ENCODE data around the gene MYO15A. TPM values are rescaled to one million over a fixed set of nuclear protein-coding genes. Genes with fewer than 3 reads are reported as not detected.
A peak's percentile ranks its signal among the peaks of the same experiment; 100 is the strongest.

MYO15A gene
- total and polyA plus RNA-seq, 2 experiments from 2014 or later: 1.0 to 2.2 TPM

- TF ChIP-seq, protein P1, sequence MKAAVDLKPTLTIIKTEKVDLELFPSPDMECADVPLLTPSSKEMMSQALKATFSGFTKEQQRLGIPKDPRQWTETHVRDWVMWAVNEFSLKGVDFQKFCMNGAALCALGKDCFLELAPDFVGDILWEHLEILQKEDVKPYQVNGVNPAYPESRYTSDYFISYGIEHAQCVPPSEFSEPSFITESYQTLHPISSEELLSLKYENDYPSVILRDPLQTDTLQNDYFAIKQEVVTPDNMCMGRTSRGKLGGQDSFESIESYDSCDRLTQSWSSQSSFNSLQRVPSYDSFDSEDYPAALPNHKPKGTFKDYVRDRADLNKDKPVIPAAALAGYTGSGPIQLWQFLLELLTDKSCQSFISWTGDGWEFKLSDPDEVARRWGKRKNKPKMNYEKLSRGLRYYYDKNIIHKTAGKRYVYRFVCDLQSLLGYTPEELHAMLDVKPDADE (IDR thresholded peaks at IDR 0.05): no peak
- TF ChIP-seq, protein P2, sequence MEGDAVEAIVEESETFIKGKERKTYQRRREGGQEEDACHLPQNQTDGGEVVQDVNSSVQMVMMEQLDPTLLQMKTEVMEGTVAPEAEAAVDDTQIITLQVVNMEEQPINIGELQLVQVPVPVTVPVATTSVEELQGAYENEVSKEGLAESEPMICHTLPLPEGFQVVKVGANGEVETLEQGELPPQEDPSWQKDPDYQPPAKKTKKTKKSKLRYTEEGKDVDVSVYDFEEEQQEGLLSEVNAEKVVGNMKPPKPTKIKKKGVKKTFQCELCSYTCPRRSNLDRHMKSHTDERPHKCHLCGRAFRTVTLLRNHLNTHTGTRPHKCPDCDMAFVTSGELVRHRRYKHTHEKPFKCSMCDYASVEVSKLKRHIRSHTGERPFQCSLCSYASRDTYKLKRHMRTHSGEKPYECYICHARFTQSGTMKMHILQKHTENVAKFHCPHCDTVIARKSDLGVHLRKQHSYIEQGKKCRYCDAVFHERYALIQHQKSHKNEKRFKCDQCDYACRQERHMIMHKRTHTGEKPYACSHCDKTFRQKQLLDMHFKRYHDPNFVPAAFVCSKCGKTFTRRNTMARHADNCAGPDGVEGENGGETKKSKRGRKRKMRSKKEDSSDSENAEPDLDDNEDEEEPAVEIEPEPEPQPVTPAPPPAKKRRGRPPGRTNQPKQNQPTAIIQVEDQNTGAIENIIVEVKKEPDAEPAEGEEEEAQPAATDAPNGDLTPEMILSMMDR (conservative IDR thresholded peaks at IDR 0.05; ENCODE audit: low read depth in 2 of 2): no peak
- no peak for TF ChIP-seq EZH2phosphoT487 (IDR thresholded peaks at IDR 0.05; ENCODE audit: unreplicated experiment)
- no peak for TF ChIP-seq ZNF331 (CRISPR knock-in tag; IDR thresholded peaks at IDR 0.05; ENCODE audit: low read depth)
Observed at GRCh38 chr17:18110636-18111145, 2.1 kb downstream of the MYO15A start (continued).

GRCh38 chr17:18111330-18111971 is 2.9 kb downstream of the MYO15A start:
- no peak overlapping the region for H3K4me2 ChIP-seq
- TF ChIP-seq, protein P1 (IDR thresholded peaks at IDR 0.05): no peak
- no peak for TF ChIP-seq STAT1 (IDR thresholded peaks at IDR 0.05; ENCODE audit: unreplicated experiment)
- TF ChIP-seq, protein P2 (conservative IDR thresholded peaks at IDR 0.05; ENCODE audit: low read depth in 2 of 2): no peak
- no peak for TF ChIP-seq REST (IDR thresholded peaks at IDR 0.05; ENCODE audit: unreplicated experiment)
- no peak for TF ChIP-seq POLR2AphosphoS5 (IDR thresholded peaks at IDR 0.05; ENCODE audit: low read depth)
- no peak for TF ChIP-seq CREB1 (CRISPR knock-in tag; IDR thresholded peaks at IDR 0.05; ENCODE audit: low read depth)
- TF ChIP-seq ZNF331 (CRISPR knock-in tag; IDR thresholded peaks at IDR 0.05; ENCODE audit: low read depth): no peak
- TF ChIP-seq EZH2phosphoT487 (IDR thresholded peaks at IDR 0.05; ENCODE audit: unreplicated experiment): no peak
- TF ChIP-seq JUNB (IDR thresholded peaks at IDR 0.05; ENCODE audit: unreplicated experiment): no peak
- no peak for TF ChIP-seq ZNF114 (CRISPR knock-in tag; IDR thresholded peaks at IDR 0.05)
- no peak for TF ChIP-seq EZH2 (IDR thresholded peaks at IDR 0.05; ENCODE audit: low read depth, unreplicated experiment)

More at GRCh38 chr17:18111330-18111971, 2.9 kb downstream of the MYO15A start:
- Histone ChIP-seq H3K4me1 (ENCODE audit: insufficient read depth) (no peaks in the 10 kb centered on the region), H3K9me2 (ENCODE audit: insufficient read depth) (no peaks in the 10 kb centered on the region), H3F3A (replicated peaks; ENCODE audit: low read depth) (no peaks in the 10 kb centered on the region), H3K27ac (ENCODE audit: low read depth) (no peak overlapping the region), H3K27me3 (ENCODE audit: insufficient read depth) (no peaks in the 10 kb centered on the region), H3K79me2 (replicated peaks; ENCODE audit: insufficient read depth) (no peaks in the 10 kb centered on the region), H3K36me3 (ENCODE audit: insufficient read depth) (no peaks in the 10 kb centered on the region), H2AFZ (no peak overlapping the region), H3K4me3 (no peak overlapping the region), H4K20me1 (replicated peaks; ENCODE audit: insufficient read depth) (no peaks in the 10 kb centered on the region; the same call in 1 of the 2 replicates)
- Mint-ChIP-seq H3K4me3 (no peak overlapping the region), H3K4me1 (peaks cover 6% of the 10 kb centered on the region; the same call in 2 of the 3 replicates), H3K36me3 (ENCODE audit: low read depth) (peaks cover 6% of the 10 kb centered on the region; the same call in 2 of the 3 replicates), H3K9me3 (no peaks in the 10 kb centered on the region), H3K27me3 (ENCODE audit: insufficient read depth, low read depth, poor library complexity) (peaks cover 3% of the 10 kb centered on the region), H3K27ac (no peak overlapping the region)
- ATAC-seq: peak; percentile 12; the same call in 2 of the 3 replicates
- DNase-seq (ENCODE audit: low spot score): no peak

All from GM23338 (cell line).